Mononuclear cell (primary cell): ENCODE measurements around the gene TRIM17. TPM values are rescaled to one million over a fixed set of nuclear protein-coding genes. Genes with fewer than 3 reads are reported as not detected.

Source experiments
- H3K27me3 ChIP-seq: 2 replicates; pipeline ENCODE4 v1.6.0; 2011; ENCODE audit warnings: low read length, control low read depth; ENCODE audit not compliant: insufficient read depth
- H3K4me1 ChIP-seq: 2 replicates; pipeline ENCODE4 v1.5.1; 2011; ENCODE audit warnings: mild to moderate bottlenecking, low read length, control low read depth; ENCODE audit not compliant: insufficient read depth
- H3K4me3 ChIP-seq: 2 replicates; pipeline ENCODE4 v1.5.1; 2011; ENCODE audit warnings: mild to moderate bottlenecking, low read length, moderate library complexity
- H3K9me3 ChIP-seq: 2 replicates; pipeline ENCODE4 v1.5.1; 2011; ENCODE audit warnings: low read depth, mild to moderate bottlenecking, control low read depth, low read length
- total RNA-seq: library from RNA; depleted of rRNA; stranded (reverse); fragments of >200 nt; gene quantifications from one replicate; pipeline ENCODE4 v1.2.3, GENCODE V29; 2012

The TRIM17 gene
- total RNA-seq, 1 donor = 0.42 TPM

- H3K27me3 ChIP-seq = no peaks in the 10 kb centered on the region
- H3K4me3 ChIP-seq = no peak overlapping the region
- no peaks in the 10 kb centered on the region for H3K9me3 ChIP-seq
- H3K4me1 ChIP-seq = no peaks in the 10 kb centered on the region
These were observed 49.6 kb downstream of the TRIM17 start for GRCh38 chr1:228366866-228367741.

- H3K27me3 ChIP-seq = no peaks in the 10 kb centered on the region
- no peaks in the 10 kb centered on the region for H3K9me3 ChIP-seq
- no peak overlapping the region for H3K4me3 ChIP-seq
- H3K4me1 ChIP-seq = no peaks in the 10 kb centered on the region
These were observed 50.4 kb downstream of the TRIM17 start for GRCh38 chr1:228366062-228366865.

GRCh38 chr1:228365271-228366061, 51.2 kb downstream of the TRIM17 start:
- Histone ChIP-seq H3K27me3 (no peaks in the 10 kb centered on the region), H3K4me3 (no peak overlapping the region), H3K4me1 (no peaks in the 10 kb centered on the region), H3K9me3 (no peaks in the 10 kb centered on the region)

- H3K4me1 ChIP-seq = no peaks in the 10 kb centered on the region
- H3K9me3 ChIP-seq = no peaks in the 10 kb centered on the region
- no peak overlapping the region for H3K4me3 ChIP-seq
- H3K27me3 ChIP-seq = no peaks in the 10 kb centered on the region
These were observed 51.9 kb downstream of the TRIM17 start for GRCh38 chr1:228364706-228365213.

- no peaks in the 10 kb centered on the region for H3K9me3 ChIP-seq
- no peak overlapping the region for H3K4me3 ChIP-seq
- H3K4me1 ChIP-seq = no peaks in the 10 kb centered on the region
- no peaks in the 10 kb centered on the region for H3K27me3 ChIP-seq
These were observed 52.5 kb downstream of the TRIM17 start for GRCh38 chr1:228364068-228364705.

GRCh38 chr1:228363686-228364067, 53.0 kb downstream of the TRIM17 start:
- Histone ChIP-seq H3K27me3 (no peaks in the 10 kb centered on the region), H3K4me1 (no peaks in the 10 kb centered on the region), H3K9me3 (no peaks in the 10 kb centered on the region), H3K4me3 (no peak overlapping the region)

GRCh38 chr1:228362884-228363450, 53.7 kb downstream of the TRIM17 start:
- no peak overlapping the region for H3K4me3 ChIP-seq
- H3K27me3 ChIP-seq = no peaks in the 10 kb centered on the region
- no peaks in the 10 kb centered on the region for H3K9me3 ChIP-seq
- H3K4me1 ChIP-seq = no peaks in the 10 kb centered on the region

- Histone ChIP-seq H3K27me3 (no peaks in the 10 kb centered on the region), H3K9me3 (no peaks in the 10 kb centered on the region), H3K4me3 (no peak overlapping the region), H3K4me1 (no peaks in the 10 kb centered on the region)
These were observed 54.3 kb downstream of the TRIM17 start for GRCh38 chr1:228362141-228362883.

- Histone ChIP-seq H3K4me1 (no peaks in the 10 kb centered on the region), H3K9me3 (no peaks in the 10 kb centered on the region), H3K27me3 (no peaks in the 10 kb centered on the region), H3K4me3 (no peak overlapping the region)
These were observed 55.1 kb downstream of the TRIM17 start for GRCh38 chr1:228361314-228362140.

GRCh38 chr1:228360533-228361313, 55.9 kb downstream of the TRIM17 start:
- H3K9me3 ChIP-seq = no peaks in the 10 kb centered on the region
- H3K4me3 ChIP-seq = no peak overlapping the region
- no peaks in the 10 kb centered on the region for H3K27me3 ChIP-seq
- H3K4me1 ChIP-seq = no peaks in the 10 kb centered on the region

- Histone ChIP-seq H3K4me3 (no peak overlapping the region), H3K27me3 (no peaks in the 10 kb centered on the region), H3K9me3 (no peaks in the 10 kb centered on the region), H3K4me1 (no peaks in the 10 kb centered on the region)
These were observed 56.8 kb downstream of the TRIM17 start for GRCh38 chr1:228359613-228360532.
